ENCODE results near the gene TRIM39. TPM values are rescaled to one million over a fixed set of nuclear protein-coding genes. Genes with fewer than 3 reads are reported as not detected.

The TRIM39 gene
- total and polyA plus RNA-seq, 2 of the 13 experiments (the other 11 are each of a cell fraction or from before 2014, with no cell fraction given): 7.7 to 14.6 TPM

DNA sequence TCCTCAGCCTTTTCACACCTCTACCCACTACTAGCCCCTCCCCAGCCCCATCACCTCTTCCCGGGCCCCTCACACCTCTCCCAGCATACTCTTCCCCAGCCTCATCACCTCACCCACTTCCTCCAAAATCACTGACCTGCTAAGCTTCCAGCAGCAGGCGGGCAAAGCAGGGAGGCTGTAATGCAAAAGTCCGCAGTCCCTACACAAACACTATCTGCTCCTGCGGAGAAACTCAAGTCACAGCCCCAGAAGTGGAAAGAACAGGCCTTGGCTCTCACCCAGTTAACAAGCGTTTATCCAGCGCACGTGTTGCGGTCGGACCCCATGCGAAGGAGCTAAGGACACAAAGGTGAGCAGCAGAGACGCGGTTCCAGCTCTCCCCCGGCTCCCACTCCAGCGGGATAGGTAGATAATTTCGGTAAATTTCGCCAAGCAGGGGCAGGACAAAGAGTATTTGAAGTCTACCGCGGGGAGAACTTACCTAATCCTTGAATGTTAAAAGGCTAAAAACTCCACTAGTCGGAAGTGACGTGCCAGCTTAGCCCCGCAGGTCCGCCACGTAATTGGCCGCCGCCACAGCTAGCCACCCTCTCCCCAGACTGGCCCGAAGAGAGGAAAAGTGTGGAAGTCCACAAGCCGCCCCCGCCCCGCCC, 728 bp upstream of the TRIM39 start (continued):
- TF ChIP-seq EP300 (IDR thresholded peaks at IDR 0.05; ENCODE audit: low read depth in 2 of 2, low read length in 2 of 2) (no peak), EP300 (CRISPR knock-in tag; IDR thresholded peaks at IDR 0.05; ENCODE audit: borderline replicate concordance) (no peak), YEATS4 (CRISPR knock-in tag; IDR thresholded peaks at IDR 0.05; ENCODE audit: borderline replicate concordance) (peak; percentile 17; the same call in 1 of the 2 replicates), ZEB1 (IDR thresholded peaks at IDR 0.05; ENCODE audit: insufficient replicate concordance, low read depth) (no peak), TP53 (CRISPR knock-in tag; conservative IDR thresholded peaks at IDR 0.05) (no peak; the same call in 1 of the 2 replicates), ZNF263 (CRISPR knock-in tag; IDR thresholded peaks at IDR 0.05) (no peak), GMEB1 (CRISPR knock-in tag; IDR thresholded peaks at IDR 0.05; ENCODE audit: borderline replicate concordance) (no peak), NFYC (CRISPR knock-in tag; IDR thresholded peaks at IDR 0.05) (peak; percentile 47), NFIB (CRISPR knock-in tag; IDR thresholded peaks at IDR 0.05; ENCODE audit: borderline replicate concordance) (no peak), NFE2 (CRISPR knock-in tag; IDR thresholded peaks at IDR 0.05) (peak; percentile 14; the same call in 1 of the 2 replicates), ZSCAN22 (CRISPR knock-in tag; IDR thresholded peaks at IDR 0.05) (no peak), ZNF382 (CRISPR knock-in tag; IDR thresholded peaks at IDR 0.05; ENCODE audit: borderline replicate concordance) (no peak), MED8 (CRISPR knock-in tag; IDR thresholded peaks at IDR 0.05; ENCODE audit: insufficient replicate concordance) (no peak), U2AF2 (IDR thresholded peaks at IDR 0.05; ENCODE audit: low read depth, low read length) (no peak), RBM39 (IDR thresholded peaks at IDR 0.05; ENCODE audit: low read depth, low read length, poor library complexity, severe bottlenecking) (peak; percentile 21)
- TF ChIP-seq, protein P1, sequence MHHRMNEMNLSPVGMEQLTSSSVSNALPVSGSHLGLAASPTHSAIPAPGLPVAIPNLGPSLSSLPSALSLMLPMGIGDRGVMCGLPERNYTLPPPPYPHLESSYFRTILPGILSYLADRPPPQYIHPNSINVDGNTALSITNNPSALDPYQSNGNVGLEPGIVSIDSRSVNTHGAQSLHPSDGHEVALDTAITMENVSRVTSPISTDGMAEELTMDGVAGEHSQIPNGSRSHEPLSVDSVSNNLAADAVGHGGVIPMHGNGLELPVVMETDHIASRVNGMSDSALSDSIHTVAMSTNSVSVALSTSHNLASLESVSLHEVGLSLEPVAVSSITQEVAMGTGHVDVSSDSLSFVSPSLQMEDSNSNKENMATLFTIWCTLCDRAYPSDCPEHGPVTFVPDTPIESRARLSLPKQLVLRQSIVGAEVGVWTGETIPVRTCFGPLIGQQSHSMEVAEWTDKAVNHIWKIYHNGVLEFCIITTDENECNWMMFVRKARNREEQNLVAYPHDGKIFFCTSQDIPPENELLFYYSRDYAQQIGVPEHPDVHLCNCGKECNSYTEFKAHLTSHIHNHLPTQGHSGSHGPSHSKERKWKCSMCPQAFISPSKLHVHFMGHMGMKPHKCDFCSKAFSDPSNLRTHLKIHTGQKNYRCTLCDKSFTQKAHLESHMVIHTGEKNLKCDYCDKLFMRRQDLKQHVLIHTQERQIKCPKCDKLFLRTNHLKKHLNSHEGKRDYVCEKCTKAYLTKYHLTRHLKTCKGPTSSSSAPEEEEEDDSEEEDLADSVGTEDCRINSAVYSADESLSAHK (CRISPR knock-in tag; IDR thresholded peaks at IDR 0.05; ENCODE audit: borderline replicate concordance): no peak
- TF ChIP-seq, protein P2, sequence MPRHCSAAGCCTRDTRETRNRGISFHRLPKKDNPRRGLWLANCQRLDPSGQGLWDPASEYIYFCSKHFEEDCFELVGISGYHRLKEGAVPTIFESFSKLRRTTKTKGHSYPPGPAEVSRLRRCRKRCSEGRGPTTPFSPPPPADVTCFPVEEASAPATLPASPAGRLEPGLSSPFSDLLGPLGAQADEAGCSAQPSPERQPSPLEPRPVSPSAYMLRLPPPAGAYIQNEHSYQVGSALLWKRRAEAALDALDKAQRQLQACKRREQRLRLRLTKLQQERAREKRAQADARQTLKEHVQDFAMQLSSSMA (CRISPR knock-in tag; IDR thresholded peaks at IDR 0.05): no peak
- TF ChIP-seq, protein P3, sequence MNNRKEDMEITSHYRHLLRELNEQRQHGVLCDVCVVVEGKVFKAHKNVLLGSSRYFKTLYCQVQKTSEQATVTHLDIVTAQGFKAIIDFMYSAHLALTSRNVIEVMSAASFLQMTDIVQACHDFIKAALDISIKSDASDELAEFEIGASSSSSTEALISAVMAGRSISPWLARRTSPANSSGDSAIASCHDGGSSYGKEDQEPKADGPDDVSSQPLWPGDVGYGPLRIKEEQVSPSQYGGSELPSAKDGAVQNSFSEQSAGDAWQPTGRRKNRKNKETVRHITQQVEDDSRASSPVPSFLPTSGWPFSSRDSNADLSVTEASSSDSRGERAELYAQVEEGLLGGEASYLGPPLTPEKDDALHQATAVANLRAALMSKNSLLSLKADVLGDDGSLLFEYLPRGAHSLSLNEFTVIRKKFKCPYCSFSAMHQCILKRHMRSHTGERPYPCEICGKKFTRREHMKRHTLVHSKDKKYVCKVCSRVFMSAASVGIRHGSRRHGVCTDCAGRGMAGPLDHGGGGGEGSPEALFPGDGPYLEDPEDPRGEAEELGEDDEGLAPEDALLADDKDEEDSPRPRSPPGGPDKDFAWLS (CRISPR knock-in tag; IDR thresholded peaks at IDR 0.05; ENCODE audit: borderline replicate concordance): no peak
